ENCODE data around the gene EXOC3L2.

Gene EXOC3L2

GRCh38 chr19:45276284-45276687, 31.1 kb upstream of the EXOC3L2 start:
- Histone ChIP-seq H4K20me1 (ENCODE audit: insufficient read depth, low read length) (no peaks in the 10 kb centered on the region), H3K27me3 (ENCODE audit: insufficient read depth, low read length) (no peaks in the 10 kb centered on the region), H2AFZ (ENCODE audit: low read length) (no peak overlapping the region), H3K27ac (ENCODE audit: low read depth, low read length, poor library complexity, severe bottlenecking) (peak overlapping the region; percentile 80), H3K9me3 (ENCODE audit: low read length) (no peaks in the 10 kb centered on the region), H3K4me3 (ENCODE audit: low read depth, low read length, poor library complexity, severe bottlenecking) (peak overlapping the region; percentile 22), H3K9ac (ENCODE audit: low read length) (peak overlapping the region; percentile 26; the same call in 1 of the 2 replicates), H3K9me2 (ENCODE audit: low read depth, low read length) (no peaks in the 10 kb centered on the region), H3K36me3 (ENCODE audit: insufficient read depth, low read length) (peaks cover 15% of the 10 kb centered on the region; the same call in 1 of the 2 replicates), H3K4me1 (ENCODE audit: insufficient read depth, low read length, severe bottlenecking) (peaks cover 25% of the 10 kb centered on the region), H3K4me2 (ENCODE audit: low read length) (peak overlapping the region; percentile 61), H3K79me2 (ENCODE audit: insufficient read depth, low read length) (no peaks in the 10 kb centered on the region), H3F3A (ENCODE audit: insufficient read depth, low read length) (no peaks in the 10 kb centered on the region)
- TF ChIP-seq EZH2 (IDR thresholded peaks at IDR 0.05; ENCODE audit: borderline replicate concordance, low read length) (no peak), CTCF (IDR thresholded peaks at IDR 0.05; ENCODE audit: low read length) (no peak)

- Histone ChIP-seq H3K9ac (ENCODE audit: low read length) (peak overlapping the region; percentile 26; the same call in 1 of the 2 replicates), H3K9me2 (ENCODE audit: low read depth, low read length) (no peaks in the 10 kb centered on the region), H4K20me1 (ENCODE audit: insufficient read depth, low read length) (no peaks in the 10 kb centered on the region), H3K4me1 (ENCODE audit: insufficient read depth, low read length, severe bottlenecking) (peaks cover 25% of the 10 kb centered on the region), H2AFZ (ENCODE audit: low read length) (no peak overlapping the region), H3K27ac (ENCODE audit: low read depth, low read length, poor library complexity, severe bottlenecking) (peak overlapping the region; percentile 80), H3F3A (ENCODE audit: insufficient read depth, low read length) (no peaks in the 10 kb centered on the region), H3K9me3 (ENCODE audit: low read length) (no peaks in the 10 kb centered on the region), H3K79me2 (ENCODE audit: insufficient read depth, low read length) (no peaks in the 10 kb centered on the region), H3K4me2 (ENCODE audit: low read length) (peak overlapping the region; percentile 61; the same call in 1 of the 2 replicates), H3K36me3 (ENCODE audit: insufficient read depth, low read length) (peaks cover 17% of the 10 kb centered on the region; the same call in 1 of the 2 replicates), H3K27me3 (ENCODE audit: insufficient read depth, low read length) (no peaks in the 10 kb centered on the region), H3K4me3 (ENCODE audit: low read depth, low read length, poor library complexity, severe bottlenecking) (peak overlapping the region; percentile 22)
- TF ChIP-seq CTCF (IDR thresholded peaks at IDR 0.05; ENCODE audit: low read length): no peak
- no peak for TF ChIP-seq EZH2 (IDR thresholded peaks at IDR 0.05; ENCODE audit: borderline replicate concordance, low read length)
Observed at GRCh38 chr19:45275370-45275971, 30.3 kb upstream of the EXOC3L2 start.

- no peak for TF ChIP-seq EZH2 (IDR thresholded peaks at IDR 0.05; ENCODE audit: borderline replicate concordance, low read length)
- TF ChIP-seq CTCF (IDR thresholded peaks at IDR 0.05; ENCODE audit: low read length): no peak
- Histone ChIP-seq H3K36me3 (ENCODE audit: insufficient read depth, low read length) (peaks cover 16% of the 10 kb centered on the region; the same call in 1 of the 2 replicates), H3K9me2 (ENCODE audit: low read depth, low read length) (no peaks in the 10 kb centered on the region), H3K4me3 (ENCODE audit: low read depth, low read length, poor library complexity, severe bottlenecking) (no peak overlapping the region), H4K20me1 (ENCODE audit: insufficient read depth, low read length) (no peaks in the 10 kb centered on the region), H3K79me2 (ENCODE audit: insufficient read depth, low read length) (no peaks in the 10 kb centered on the region), H3K27me3 (ENCODE audit: insufficient read depth, low read length) (no peaks in the 10 kb centered on the region), H3F3A (ENCODE audit: insufficient read depth, low read length) (no peaks in the 10 kb centered on the region), H2AFZ (ENCODE audit: low read length) (no peak overlapping the region), H3K4me1 (ENCODE audit: insufficient read depth, low read length, severe bottlenecking) (peaks cover 25% of the 10 kb centered on the region), H3K27ac (ENCODE audit: low read depth, low read length, poor library complexity, severe bottlenecking) (no peak overlapping the region), H3K9me3 (ENCODE audit: low read length) (no peaks in the 10 kb centered on the region), H3K4me2 (ENCODE audit: low read length) (no peak overlapping the region), H3K9ac (ENCODE audit: low read length) (no peak overlapping the region)
Observed at GRCh38 chr19:45273521-45273855, 28.3 kb upstream of the EXOC3L2 start.

All from OCI-LY1 (cell line).